ENCODE data around the gene USP54.
"Not testable (repeated sequence)": the region's sequence is repeated elsewhere in the genome, so short reads cannot be mapped to it uniquely, and the experiment has no call there.

Gene USP54, protein sequence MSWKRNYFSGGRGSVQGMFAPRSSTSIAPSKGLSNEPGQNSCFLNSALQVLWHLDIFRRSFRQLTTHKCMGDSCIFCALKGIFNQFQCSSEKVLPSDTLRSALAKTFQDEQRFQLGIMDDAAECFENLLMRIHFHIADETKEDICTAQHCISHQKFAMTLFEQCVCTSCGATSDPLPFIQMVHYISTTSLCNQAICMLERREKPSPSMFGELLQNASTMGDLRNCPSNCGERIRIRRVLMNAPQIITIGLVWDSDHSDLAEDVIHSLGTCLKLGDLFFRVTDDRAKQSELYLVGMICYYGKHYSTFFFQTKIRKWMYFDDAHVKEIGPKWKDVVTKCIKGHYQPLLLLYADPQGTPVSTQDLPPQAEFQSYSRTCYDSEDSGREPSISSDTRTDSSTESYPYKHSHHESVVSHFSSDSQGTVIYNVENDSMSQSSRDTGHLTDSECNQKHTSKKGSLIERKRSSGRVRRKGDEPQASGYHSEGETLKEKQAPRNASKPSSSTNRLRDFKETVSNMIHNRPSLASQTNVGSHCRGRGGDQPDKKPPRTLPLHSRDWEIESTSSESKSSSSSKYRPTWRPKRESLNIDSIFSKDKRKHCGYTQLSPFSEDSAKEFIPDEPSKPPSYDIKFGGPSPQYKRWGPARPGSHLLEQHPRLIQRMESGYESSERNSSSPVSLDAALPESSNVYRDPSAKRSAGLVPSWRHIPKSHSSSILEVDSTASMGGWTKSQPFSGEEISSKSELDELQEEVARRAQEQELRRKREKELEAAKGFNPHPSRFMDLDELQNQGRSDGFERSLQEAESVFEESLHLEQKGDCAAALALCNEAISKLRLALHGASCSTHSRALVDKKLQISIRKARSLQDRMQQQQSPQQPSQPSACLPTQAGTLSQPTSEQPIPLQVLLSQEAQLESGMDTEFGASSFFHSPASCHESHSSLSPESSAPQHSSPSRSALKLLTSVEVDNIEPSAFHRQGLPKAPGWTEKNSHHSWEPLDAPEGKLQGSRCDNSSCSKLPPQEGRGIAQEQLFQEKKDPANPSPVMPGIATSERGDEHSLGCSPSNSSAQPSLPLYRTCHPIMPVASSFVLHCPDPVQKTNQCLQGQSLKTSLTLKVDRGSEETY (N-terminal part only)

DNA sequence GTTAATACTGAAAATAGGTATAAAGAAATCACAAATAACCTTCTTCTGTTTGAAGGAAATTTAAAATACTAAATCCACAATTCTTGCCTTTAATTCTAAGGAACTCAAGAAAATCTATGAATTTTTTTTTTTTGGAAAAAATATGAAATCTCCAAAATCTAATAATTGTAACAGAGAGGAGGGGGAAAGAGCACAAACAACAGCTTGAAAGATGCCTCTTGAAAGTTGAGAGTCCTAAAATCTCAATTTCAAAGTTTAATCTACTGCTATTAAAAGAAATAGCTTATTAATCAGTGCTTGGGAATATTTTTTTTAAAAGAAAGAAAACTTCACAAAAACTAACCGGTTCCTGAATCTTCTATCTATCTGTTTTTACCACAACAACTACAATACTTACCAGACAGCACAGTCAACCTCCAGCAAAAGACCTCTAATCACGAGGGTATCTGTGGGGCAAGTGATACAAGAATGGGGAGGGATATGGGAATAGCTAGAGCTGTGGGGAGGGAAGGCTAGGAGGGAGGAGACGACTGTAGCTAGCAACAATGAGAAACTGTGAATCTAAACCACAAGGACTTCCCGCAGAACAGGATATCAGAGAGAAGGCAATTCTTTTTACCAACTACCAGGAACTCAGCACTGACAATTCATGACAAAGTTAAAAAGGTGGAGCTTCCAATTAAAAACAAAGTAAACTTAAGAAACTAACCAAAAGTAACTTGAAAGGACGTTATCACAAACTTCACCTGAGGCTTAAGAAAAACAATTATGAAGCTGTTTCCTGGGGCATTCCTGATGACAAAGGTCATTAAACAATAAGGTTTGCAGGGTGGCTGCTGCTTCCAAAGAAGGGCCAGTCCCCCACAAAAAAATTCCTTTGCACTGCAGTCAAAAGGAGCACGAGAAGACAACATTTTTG lies at the start of gene USP54:
Gene USP54, minus strand, starts transcription at position 462 of the 919 bp plus-strand sequence. CDS start 15,684 bp downstream, outside the sequence.
- peak; percentile 69 for DNase-seq

DNA sequence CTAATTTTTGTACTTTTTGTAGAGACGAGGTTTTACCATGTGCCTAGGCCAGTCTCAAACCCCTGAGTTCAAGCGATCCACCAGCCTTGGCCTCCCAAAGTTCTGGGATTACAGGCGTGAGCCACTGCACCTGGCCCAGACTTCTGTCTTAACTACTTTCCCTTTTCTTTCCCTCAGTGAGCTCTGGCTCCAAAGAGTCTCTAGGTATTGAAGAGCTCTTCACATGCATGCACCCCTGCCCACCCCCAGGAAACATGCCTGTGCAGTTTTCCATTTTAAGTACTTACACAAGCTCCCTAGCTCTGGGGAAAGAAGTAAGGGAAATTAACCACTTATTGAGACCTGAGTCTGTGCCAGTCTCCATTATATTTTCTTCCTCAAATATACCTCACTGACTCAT lies 48.1 kb upstream of the USP54 start:
- DNase-seq = no peak

DNA sequence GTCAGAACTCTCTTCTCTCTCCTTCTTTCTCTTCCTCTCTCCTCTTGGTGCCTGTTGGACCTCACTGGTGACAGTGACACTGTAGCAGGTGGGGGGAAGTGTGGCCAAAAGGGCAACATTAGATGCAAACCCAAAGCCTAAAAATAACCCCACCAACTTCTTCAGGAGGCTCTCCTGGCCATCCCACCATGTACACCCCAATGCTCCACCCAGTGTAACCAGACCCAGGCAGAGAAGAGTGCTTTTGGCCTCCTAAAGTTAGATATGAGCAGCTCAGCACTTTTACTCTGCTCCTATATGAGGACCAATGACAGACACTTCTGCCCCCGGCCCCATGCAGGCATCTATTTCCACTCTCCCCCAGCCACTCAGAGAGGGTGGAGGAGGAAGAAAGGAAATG lies 44.6 kb upstream of the USP54 start:
- DNase-seq = no peak

DNA sequence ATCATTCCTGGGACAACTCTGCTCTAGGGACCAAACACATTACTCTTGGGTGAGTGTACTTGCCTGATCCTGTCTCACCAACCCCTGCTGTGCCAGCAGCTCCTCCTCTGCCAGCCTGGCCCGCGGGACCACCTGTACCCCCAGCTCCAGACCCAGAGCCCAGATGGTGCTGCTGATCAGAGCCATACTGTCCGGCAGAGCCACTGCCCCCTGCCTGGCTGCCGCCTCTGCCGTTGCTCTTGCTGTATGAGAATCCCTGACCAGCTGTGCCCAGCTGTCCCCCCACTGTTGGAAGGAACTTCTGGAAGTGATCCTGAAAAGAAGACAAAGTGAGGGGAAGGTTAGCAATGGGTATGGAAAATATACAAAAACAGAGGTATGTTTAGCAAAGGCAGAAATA lies 43.3 kb upstream of the USP54 start:
- no peak for DNase-seq

DNA sequence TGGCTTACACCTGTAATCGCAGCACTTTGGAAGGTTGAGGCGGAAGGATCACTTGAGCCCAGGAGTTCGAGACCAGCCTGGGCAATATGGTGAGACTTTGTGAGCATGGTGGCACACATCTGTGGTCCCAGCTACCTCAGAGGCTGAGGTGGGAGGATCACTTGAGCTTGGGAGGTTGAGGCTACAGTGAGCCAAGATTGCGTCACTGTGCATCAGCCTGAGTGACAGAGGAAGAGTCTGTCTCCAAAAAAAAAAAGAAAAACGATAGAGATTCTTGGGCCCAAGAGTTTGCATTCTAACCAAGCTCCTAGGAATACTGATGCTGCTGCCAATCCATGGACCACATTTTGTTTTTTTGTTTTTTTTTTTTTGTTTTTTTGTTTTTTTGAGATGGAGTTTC lies 38.0 kb upstream of the USP54 start:
- no peak for DNase-seq

DNA sequence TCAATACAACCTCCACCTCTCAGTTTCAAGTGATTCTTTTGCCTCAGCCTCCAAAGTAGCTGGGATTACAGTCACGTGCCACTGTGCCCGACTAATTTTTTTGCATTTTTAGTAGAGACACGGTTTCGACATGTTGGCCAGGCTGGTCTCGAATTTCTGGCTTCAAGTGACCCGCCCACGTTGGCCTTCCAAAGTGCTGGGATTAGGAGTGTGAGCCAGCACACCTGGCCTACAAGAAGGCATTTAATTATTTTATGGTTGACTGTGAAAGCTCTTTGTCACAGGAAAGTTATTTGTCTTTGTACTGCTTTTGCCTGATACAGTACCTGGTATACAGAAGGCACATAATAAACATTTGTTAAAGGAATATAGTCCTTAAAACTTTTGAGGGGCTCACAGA lies 37.3 kb upstream of the USP54 start:
- no peak for DNase-seq

DNA sequence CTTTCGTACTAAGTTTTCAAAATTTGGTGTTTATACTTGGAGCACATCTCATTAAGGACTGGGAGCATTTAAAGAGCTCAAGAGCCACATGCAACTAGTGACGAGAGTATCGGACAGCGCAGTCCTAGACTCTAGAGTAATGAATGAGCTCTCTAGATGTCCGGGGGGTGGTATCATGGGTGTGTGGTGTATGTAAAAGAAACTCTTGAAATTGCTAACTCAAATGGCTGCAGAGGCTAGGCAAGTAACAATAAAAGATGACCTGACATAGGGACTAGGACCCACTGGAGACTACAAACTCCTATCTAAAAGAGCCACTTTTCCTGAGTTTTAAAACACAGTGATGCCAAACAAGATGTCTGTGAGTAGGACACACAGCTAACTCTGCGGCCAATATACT lies 36.2 kb upstream of the USP54 start:
- DNase-seq = no peak

DNA sequence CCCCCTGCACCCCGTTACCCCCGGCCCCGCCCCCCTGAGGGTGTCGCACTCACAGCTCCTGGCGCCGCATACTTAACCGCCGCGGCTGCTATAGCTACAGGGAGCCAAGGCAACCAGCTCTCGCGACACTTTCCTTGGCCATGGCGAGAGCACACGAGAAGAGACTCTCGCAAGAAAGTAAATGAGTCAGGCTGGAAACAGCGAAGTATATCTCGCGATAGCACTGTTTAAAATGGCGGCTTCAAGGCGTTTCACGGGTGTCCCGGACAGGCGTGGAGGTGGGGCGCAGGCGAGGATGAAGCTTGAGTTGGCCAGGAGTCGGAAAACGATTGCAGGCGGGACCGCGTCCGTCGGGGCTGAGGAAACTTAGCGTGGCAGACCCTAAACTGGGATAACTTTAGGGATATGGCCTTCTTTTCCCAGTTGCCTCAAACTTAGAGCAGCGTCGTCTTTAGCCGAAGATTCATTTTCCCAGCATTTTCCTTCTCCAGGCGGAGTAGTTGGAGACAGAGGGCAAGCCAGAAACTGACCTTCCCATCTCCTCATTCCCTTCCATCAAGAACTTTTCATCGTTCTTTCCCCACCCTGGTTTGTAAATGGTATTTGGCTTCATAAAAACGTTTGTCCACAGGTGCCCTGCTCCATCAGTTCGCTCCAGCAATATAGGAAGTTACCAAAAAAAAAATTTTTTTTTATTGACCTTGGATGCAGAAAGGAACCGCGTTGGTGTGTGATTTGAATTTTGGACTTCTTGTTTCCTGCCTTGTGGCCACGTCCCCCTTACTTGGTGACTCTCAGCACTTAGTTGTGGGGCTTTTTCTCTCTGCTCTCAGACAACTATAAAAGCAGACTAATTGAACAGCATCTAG lies 35.0 kb upstream of the USP54 start:
- peak; percentile 98 for DNase-seq

DNA sequence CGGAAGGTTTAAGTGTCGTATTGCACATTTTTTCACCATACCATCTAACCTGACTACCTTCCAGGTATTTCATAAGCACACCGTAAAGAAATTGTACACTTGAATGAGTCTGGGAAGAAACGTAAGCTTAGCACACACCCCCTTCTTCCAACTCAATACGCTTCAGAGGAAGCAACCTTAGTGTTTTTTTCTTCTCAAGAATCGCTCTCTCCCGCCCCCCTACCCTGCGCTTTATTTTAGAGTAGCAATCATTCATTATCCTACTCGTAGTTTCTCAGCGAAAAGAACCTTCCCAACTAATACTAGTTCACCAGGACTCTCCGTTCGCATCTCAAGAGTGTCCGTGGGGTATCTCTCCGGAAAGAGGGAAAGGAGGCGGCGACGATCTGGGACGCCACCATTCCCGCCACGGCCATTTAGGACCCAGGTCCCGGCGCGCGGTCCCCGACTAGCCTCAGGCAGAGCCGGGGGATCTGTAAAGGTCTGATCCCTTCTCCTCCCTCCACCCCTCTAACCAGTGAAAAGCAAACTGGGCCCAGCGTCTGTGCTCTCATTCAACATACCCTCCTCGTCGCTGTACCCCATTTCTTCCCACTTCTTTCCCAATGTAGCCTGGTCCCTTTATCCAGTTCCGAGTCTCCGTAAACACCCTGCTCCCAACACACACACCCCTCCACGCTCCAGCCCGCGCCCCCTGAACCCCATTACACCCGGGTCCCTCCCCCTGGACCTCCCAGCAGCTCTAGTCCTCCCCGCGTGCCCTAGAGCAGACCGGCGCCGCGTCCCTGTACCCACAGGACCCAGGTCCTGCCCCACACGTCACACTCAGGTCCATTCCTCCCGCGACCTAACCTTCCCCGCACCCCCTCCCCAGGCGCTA lies 34.1 kb upstream of the USP54 start:
- DNase-seq = peak; percentile 9

DNA sequence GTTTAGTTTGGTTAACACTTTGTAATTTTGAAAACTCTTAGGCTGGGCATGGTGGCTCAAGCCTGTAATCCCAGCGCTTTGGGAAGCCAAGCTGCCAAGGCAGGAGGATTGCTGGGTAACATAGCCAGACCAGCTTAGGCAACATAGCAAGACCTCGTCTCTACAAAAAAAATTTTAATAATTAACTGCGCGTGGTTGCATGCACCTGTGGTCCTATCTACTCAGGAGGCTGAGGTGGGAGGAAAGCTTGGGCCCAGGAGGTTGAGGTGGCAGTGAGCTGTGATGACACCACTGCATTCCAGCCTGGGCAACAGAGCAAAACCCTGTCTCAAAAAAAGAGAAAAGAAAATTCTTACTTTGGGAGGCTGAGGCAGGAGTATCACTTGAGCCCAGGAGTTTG lies 31.9 kb upstream of the USP54 start:
- DNase-seq = no peak

DNA sequence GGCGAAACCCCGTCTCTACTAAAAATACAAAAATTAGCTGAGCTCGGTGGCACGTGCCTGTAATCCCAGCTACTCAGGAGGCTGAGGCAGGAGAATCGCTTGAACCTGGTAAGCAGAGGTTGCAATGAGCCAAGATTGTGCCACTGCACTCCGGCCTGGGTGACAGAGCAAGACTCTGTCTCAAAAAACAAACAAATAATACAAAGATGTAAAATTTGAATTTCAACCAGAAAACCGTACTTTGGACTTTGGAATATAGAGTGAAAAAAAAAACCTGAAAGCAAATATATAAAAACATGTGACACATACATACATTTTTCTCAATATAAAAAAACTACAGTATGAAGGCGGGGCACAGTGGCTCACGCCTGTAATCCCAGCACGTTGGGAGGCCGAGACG lies 29.8 kb upstream of the USP54 start:
- DNase-seq = not testable (repeated sequence)

DNA sequence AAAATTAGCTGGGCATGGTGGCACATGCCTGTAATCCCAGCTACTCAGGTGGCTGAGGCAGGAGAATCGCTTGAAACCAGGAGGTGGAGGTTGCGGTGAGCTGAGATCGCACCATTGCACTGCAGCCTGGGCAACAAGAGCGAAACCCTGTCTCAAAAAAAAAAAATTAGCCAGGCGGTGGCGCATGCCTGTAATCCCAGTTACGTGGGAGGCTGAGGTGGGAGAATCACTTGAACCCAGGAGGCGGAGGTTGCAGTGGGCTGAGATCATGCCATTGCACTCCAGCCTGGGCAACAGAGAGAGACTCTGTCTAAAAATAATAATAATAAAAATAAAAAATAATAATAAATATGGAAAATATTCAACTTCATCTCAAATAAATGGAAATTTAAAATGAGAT lies 26.0 kb upstream of the USP54 start:
- not testable (repeated sequence) for DNase-seq

DNA sequence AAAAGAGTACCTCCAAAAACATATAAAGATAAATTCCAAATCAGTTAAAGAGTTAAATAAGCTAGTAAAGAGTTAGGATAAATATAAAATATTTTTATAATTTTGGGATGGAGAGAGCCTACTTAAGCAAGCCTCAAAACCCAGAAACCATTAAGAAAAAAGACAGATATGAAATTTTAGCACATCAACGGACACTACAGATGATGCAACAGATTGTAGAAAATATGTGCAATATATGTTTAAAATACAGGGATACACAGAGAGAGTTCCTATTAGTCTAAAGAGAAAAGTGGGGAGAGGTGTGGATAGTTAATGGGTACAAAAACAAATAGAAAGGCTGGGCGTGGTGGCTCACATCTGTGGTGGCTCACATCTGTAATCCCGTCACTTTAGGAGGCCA lies 23.6 kb upstream of the USP54 start:
- DNase-seq = no peak

DNA sequence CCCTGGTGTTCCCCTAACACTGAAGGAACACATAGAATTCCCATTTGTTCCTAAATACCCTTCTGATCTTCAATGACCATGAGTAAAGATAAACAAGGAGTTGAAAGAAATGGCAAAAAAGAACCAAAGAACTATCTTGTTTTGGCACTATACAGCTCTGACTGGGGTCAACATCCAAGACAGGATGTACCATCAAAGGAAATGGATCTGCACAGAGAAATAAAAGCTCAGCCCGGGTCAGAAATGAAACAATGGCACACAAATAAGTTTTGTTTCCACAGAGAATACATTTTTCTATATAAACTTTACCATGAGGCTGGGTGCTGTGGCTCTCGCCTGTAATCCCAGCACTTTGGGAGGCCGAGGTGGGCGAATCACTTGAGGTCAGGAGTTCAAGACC lies 18.0 kb upstream of the USP54 start:
- DNase-seq = no peak

DNA sequence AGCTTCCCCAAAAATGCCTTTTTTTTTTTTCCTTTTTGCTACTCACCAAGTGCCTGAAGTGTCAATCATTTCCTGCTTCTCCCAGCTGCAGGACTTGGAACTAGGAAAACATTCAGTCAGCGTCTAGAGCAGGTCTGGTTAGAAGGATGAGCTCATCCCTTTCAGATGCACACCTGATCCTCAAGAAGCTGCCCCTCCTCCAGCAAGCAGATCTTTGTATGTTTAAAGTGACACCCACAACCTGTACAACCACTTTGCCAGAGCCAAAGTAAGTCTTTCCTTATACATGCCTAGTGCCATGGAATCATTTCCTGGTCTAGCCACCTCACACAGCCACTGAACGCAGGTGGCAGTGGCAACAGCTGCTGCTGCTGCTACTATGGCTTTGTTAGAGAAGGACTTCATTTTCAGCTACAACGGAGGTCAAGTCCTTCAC lies 10.4 kb upstream of the USP54 start:
- DNase-seq = no peak

DNA sequence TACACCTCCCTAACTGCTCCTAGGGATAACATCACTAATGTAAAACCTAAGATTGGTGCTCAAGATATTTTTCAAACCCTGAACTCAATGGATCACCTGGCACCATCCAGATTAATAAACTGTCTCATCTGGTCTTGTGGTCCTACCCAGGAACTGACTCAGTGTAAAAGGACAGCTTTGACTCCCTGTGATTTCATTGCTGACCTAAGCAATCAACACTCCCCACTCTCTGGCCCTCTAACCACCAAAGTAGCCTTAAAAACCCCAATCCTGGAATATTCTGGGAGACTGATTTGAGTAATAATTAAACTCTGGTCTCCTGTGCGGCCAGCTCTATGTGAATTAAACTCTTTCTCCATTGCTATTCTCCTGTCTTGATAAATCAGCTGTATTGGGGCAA lies 6.2 kb upstream of the USP54 start:
- peak; percentile 8 for DNase-seq

DNA sequence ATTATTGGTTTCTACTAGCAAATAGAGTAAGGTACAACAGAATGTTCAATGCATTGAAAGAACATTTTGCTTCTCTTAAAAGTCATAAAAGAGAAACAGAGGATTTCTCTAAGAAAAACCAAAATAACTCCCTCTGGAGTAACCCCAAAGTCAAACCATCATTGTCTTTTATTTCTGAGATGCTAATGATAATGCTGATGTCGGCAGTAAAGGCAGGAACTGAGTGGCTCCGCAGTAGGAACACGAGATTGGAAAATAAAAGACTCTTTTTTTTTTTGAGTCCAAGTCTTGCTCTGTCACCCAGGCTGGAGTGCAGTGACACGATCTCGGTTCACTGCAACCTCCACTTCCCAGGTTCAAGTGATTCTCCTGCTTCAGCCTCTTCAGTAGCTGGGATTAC lies 2.7 kb upstream of the USP54 start:
- no peak for DNase-seq

DNA sequence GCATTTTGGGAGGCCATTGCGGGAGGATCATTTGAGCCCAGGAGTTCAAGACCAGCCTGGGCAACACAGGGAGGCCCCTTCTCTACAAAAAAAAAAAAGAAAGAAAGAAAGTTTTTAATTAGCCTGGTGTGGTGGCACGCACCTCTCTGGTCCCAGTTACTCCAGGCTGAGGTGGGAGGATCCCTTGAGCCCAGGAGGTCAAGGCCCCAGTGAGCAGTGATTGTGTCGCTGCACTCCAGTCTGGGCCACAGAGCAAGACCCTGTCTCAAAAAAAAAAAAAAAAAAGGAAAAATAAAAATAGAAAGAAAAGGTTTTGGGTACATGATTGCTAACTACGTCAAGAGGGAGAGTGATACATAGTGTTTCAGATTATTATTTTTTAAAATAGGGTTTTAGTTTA lies 2.0 kb upstream of the USP54 start:
- no peak for DNase-seq

DNA sequence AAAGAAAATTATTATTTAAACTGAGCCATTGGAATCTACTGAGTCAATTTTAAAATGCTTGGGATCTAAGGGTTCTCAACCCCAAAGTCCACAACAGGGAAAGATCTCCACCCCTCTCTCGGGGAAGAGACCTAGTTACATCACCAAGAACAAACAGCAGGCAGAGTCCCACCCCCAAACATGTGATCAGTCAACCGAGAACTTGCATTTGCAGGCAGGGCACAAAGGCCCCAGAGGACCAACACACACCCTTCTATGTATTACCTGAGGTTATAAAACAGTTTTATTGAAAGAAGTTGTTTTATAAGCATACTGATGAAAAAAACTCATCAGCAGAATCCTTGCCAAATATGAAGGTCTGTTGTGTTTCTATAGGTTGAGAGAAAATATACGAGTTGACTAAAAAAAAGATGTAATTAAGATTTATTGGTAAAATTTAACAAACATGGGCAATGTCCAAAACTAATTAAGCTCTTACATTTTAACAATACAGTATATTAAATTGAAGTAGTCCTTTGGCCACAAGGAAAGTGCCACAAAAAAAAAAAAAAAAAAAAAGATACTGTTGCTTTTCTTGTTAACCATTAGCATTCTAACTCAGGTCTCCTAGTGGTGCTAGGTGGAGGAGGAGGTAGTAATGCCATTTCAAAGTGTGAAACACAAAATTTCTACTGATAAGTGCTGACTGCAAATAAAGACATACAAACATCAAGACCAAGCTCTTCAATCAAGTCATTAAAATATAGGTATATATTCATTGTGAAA lies 975 bp upstream of the USP54 start:
- DNase-seq = peak; percentile 21

Measured in fibroblast of skin of right quadriceps (primary cell).